Measurements from ENCODE around the gene MAPKAPK3. TPM values are rescaled to one million over a fixed set of nuclear protein-coding genes. Genes with fewer than 3 reads are reported as not detected.

Gene MAPKAPK3
- total RNA-seq, 4 donors from 2014 or later: 20.8 to 31.3 (median 27.2) TPM

DNA sequence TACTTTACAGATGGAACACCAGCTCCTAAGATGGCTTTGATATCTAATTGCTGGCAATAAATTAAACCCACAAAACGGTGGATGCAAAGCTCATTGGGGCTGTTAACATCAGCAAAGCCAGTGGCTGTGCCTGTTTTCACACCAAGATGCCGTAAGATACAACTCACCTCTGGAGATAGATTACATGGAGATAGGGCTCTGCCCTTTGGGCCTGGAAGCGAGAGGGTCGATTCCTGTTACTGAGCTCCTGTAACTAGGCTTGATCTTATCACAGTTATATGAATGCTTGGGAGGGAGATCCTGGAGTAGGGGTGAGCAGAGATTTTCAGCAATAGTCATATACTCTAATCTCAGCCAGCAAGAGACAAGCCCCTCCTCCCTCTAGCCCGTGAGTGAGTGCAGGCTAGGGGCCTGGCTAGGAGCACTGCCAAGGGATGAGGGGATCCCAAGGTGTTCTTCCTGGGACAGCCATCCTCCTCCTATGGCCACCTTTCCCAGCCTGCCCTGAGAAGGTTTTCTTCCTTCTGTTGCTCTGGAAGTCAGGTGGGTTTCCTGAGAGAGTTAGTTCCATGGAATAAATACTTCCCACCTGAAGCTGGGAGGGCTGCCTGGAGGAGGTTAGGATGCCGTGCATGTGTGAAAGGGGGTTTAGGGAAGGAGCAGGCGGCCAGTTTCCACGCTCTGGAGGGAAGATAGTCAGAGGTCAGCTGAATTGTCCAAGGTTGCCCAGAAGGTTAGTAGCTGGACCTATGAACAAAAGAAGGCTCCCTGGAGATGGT lies 39.7 kb downstream of the MAPKAPK3 start:
- TF ChIP-seq, protein P1, sequence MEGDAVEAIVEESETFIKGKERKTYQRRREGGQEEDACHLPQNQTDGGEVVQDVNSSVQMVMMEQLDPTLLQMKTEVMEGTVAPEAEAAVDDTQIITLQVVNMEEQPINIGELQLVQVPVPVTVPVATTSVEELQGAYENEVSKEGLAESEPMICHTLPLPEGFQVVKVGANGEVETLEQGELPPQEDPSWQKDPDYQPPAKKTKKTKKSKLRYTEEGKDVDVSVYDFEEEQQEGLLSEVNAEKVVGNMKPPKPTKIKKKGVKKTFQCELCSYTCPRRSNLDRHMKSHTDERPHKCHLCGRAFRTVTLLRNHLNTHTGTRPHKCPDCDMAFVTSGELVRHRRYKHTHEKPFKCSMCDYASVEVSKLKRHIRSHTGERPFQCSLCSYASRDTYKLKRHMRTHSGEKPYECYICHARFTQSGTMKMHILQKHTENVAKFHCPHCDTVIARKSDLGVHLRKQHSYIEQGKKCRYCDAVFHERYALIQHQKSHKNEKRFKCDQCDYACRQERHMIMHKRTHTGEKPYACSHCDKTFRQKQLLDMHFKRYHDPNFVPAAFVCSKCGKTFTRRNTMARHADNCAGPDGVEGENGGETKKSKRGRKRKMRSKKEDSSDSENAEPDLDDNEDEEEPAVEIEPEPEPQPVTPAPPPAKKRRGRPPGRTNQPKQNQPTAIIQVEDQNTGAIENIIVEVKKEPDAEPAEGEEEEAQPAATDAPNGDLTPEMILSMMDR (IDR thresholded peaks at IDR 0.05): no peak
- no peak for TF ChIP-seq POLR2A (IDR thresholded peaks at IDR 0.05; ENCODE audit: low read depth)
- no peak for TF ChIP-seq EP300 (IDR thresholded peaks at IDR 0.05)
- TF ChIP-seq POLR2AphosphoS5 (IDR thresholded peaks at IDR 0.05): no peak
- no peak overlapping the region for H3K27ac ChIP-seq (replicated peaks in 1 of 4)
- H3K36me3 ChIP-seq: no peaks in the 10 kb centered on the region
- DNase-seq (ENCODE audit: extremely low spot score): no peak
- WGBS: 76% methylated on average over 7 of the region's 8 CpGs
- H3K27me3 ChIP-seq: no peaks in the 10 kb centered on the region
- intact Hi-C loops (cut with DNase I): no loop called here
- no peaks in the 10 kb centered on the region for H3K4me1 ChIP-seq
- no peak overlapping the region for H3K4me3 ChIP-seq
- no peaks in the 10 kb centered on the region for H3K9me3 ChIP-seq

GRCh38 chr3:50657407-50657806 lies 40.5 kb downstream of the MAPKAPK3 start:
- H3K4me1 ChIP-seq: no peaks in the 10 kb centered on the region
- TF ChIP-seq, protein P1 (IDR thresholded peaks at IDR 0.05): no peak
- no peak for TF ChIP-seq EP300 (IDR thresholded peaks at IDR 0.05)
- TF ChIP-seq POLR2AphosphoS5 (IDR thresholded peaks at IDR 0.05): no peak
- TF ChIP-seq POLR2A (IDR thresholded peaks at IDR 0.05; ENCODE audit: low read depth): no peak
- intact Hi-C loops (cut with DNase I): no loop called here
- H3K9me3 ChIP-seq: no peaks in the 10 kb centered on the region
- H3K27ac ChIP-seq (replicated peaks in 1 of 4): no peak overlapping the region
- H3K27me3 ChIP-seq: no peaks in the 10 kb centered on the region
- H3K4me3 ChIP-seq: no peak overlapping the region
- WGBS: 94% methylated on average over 5 of the region's 5 CpGs
- DNase-seq (ENCODE audit: extremely low spot score): no peak
- H3K36me3 ChIP-seq: no peaks in the 10 kb centered on the region

- TF ChIP-seq EP300 (IDR thresholded peaks at IDR 0.05) (no peak), POLR2AphosphoS5 (IDR thresholded peaks at IDR 0.05) (no peak), POLR2A (IDR thresholded peaks at IDR 0.05; ENCODE audit: low read depth) (no peak)
- TF ChIP-seq, protein P1 (IDR thresholded peaks at IDR 0.05): no peak
- H3K27me3 ChIP-seq: no peaks in the 10 kb centered on the region
- no peak for DNase-seq (ENCODE audit: extremely low spot score)
- intact Hi-C loops (cut with DNase I): no loop called here
- no peak overlapping the region for H3K27ac ChIP-seq (replicated peaks in 1 of 4)
- 100% methylated on average over 3 of the region's 3 CpGs for WGBS
- H3K4me1 ChIP-seq: no peaks in the 10 kb centered on the region
- H3K9me3 ChIP-seq: no peaks in the 10 kb centered on the region
- H3K36me3 ChIP-seq: no peaks in the 10 kb centered on the region
- H3K4me3 ChIP-seq: no peak overlapping the region
These were observed 40.9 kb downstream of the MAPKAPK3 start for GRCh38 chr3:50657816-50658215.

DNA sequence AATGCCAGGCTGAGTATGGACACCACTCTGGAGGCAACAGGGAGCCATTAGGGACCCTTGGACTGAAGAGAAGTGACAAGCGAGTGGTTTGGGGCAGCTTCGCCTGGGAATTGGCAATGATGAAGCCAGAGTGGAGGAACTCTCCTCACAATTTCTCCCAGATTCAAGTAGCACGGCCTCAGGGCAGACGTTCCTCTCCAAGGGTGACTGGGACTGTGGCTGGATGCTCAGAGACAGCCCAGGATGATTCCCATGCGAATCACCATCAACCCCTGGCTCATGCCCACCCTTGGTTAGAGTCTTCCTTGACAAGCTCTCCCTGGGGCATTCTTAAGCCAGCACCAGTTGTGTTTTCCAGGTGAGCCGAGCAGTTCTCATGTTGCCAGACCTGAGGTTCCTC lies 41.5 kb downstream of the MAPKAPK3 start:
- TF ChIP-seq POLR2A (IDR thresholded peaks at IDR 0.05; ENCODE audit: low read depth): no peak
- no peak for TF ChIP-seq EP300 (IDR thresholded peaks at IDR 0.05)
- TF ChIP-seq, protein P1 (IDR thresholded peaks at IDR 0.05): no peak
- no peak for TF ChIP-seq POLR2AphosphoS5 (IDR thresholded peaks at IDR 0.05)

More for the DNA sequence above, 41.5 kb downstream of the MAPKAPK3 start:
- Histone ChIP-seq H3K27me3 (no peaks in the 10 kb centered on the region), H3K4me1 (no peaks in the 10 kb centered on the region), H3K4me3 (no peak overlapping the region), H3K27ac (replicated peaks in 1 of 4) (no peak overlapping the region), H3K9me3 (no peaks in the 10 kb centered on the region), H3K36me3 (no peaks in the 10 kb centered on the region)
- DNase-seq (ENCODE audit: extremely low spot score): no peak
- 98% methylated on average over 6 of the region's 6 CpGs for WGBS
- intact Hi-C loops (cut with DNase I): no loop called here

All from esophagus muscularis mucosa (tissue), 4 donors.